Activated CD8-positive, alpha-beta memory T cell treated with anti-CD3 and anti-CD28 coated beads, Interleukin-2, amount 10 ng/mL, durations not matched to agents 7 days and 5 days (primary cell): ENCODE results near the gene WRNIP1. TPM values are rescaled to one million over a fixed set of nuclear protein-coding genes. Genes with fewer than 3 reads are reported as not detected.

Experiments
- ATAC-seq: fragments of 150-1000 bp; cut with Tn5 transposase; one replicate; pipeline ENCODE4 v1.10.0; 2021; ENCODE audit warnings: moderate library complexity
- CTCF ChIA-PET: fragments of 350-600 bp; sonication (Branson Sonifier 250); formaldehyde crosslinking; loops from one replicate; lab custom pipeline; 2021; ENCODE audit warnings: antibody characterized with exemption; lab: Charles Lee
- DNase-seq: peaks from one replicate; pipeline ENCODE4 v3.0.0-alpha.2; 2020
- H3K27ac Mint-ChIP-seq: one replicate; pipeline ENCODE4 v1.8.0; 2021; ENCODE audit warnings: mild to moderate bottlenecking, mixed read lengths
- H3K27me3 Mint-ChIP-seq: one replicate; pipeline ENCODE4 v1.8.0; 2021; ENCODE audit warnings: mixed read lengths
- H3K36me3 Mint-ChIP-seq: one replicate; pipeline ENCODE4 v1.8.0; 2021; ENCODE audit warnings: mild to moderate bottlenecking, mixed read lengths
- H3K4me1 Mint-ChIP-seq: one replicate; pipeline ENCODE4 v1.8.0; 2021; ENCODE audit warnings: mixed read lengths
- H3K4me3 Mint-ChIP-seq: one replicate; pipeline ENCODE4 v1.8.0; 2021; ENCODE audit warnings: mild to moderate bottlenecking, moderate library complexity, mixed read lengths
- H3K9me3 Mint-ChIP-seq: one replicate; pipeline ENCODE4 v1.8.0; 2022; ENCODE audit warnings: low read depth, mixed read lengths
- total RNA-seq, 2 experiments: library from RNA; stranded (reverse); gene quantifications; one replicate each; pipeline ENCODE4 v1.2.3, GENCODE V29; 2021

Gene WRNIP1
- total RNA-seq, 2 experiments from 2014 or later, result 48.7 to 53.3 TPM

DNA sequence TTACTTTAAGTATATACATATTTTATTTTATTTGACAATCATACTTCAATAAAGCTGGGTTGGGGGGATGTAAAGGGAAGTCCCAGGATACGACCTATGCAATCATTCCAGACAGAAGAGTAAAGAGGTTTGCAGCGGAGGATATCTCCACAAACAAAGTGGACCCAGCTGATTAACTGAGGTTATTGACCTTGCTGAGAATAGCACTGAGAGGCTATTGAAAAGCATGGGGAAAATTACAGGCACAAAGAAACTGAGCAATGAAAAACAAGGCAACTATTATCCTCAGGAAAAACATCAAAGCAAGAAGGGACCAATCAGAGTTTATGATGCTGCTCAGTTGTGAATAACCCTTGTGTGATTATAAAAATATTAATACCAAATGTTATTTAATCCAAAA lies 43.8 kb downstream of the WRNIP1 start:
- Mint-ChIP-seq H3K27ac (no peak overlapping the region), H3K9me3 (peaks cover 2% of the 10 kb centered on the region), H3K27me3 (no peaks in the 10 kb centered on the region), H3K36me3 (no peaks in the 10 kb centered on the region), H3K4me3 (no peak overlapping the region), H3K4me1 (peaks cover 17% of the 10 kb centered on the region)
- no peak for ATAC-seq
- DNase-seq, result no peak
- CTCF ChIA-PET, result interaction anchor here (0.8 to 1.6 kb wide), 4 partner anchors 9 to 122 kb away, joined by 3 to 4 read pairs (median 4); no protein-coding TSS in a partner anchor

DNA sequence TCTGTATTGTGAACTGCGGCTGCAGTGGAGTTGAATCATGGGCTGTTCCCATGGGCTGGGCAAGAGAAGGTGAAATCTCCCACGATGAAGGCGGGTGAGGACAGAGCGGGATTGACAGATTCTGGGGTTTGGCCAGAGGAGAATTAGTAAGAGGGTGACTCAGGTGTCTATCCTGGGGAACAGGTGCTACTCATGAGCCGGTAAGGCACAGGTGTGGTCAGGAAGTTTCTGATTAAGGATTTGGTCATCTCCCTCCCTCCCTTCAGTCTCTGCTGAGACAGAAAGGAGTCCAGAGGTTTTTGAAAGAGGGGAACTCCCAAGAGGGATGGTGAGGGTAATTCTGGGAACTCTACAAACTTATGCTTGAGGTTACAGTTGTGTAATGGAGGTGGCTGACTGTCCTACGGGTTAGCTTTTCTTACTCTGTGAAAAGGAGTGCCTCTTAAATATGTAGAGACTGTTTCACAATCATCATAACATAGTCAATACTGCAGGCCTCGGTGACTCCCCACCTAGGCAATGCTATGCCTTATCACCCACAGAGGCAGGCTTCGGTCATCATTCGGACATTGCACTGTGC lies 45.0 kb downstream of the WRNIP1 start:
- DNase-seq (no peak), ATAC-seq (no peak)
- Mint-ChIP-seq H3K27me3 (no peaks in the 10 kb centered on the region), H3K36me3 (peaks cover 2% of the 10 kb centered on the region), H3K4me1 (peaks cover 17% of the 10 kb centered on the region), H3K4me3 (no peak overlapping the region), H3K27ac (no peak overlapping the region), H3K9me3 (peaks cover 2% of the 10 kb centered on the region)
- CTCF ChIA-PET, result interaction anchor here (1.4 to 1.6 kb wide), 3 partner anchors 8 to 121 kb away, joined by 3 to 4 read pairs (median 4); no protein-coding TSS in a partner anchor

DNA sequence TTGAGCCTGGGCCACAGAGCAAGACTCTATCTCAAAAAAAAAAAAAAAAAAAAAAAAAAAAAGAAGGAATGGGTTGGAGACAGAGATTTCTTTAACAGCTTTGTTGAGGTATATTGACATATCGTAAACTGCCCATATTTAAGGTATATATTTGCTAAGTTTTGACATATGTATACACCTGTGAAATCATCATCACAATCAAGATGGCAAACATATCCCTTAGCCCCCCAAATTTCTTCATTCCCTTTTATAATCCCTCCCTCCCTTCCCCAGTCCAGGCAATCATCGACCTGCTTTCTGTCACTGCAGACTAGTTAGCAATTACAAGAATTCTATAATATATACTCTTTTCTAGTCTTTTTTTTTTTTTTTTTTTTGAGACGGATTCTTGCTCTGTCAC lies 47.5 kb downstream of the WRNIP1 start:
- CTCF ChIA-PET, result no interaction called here
- Mint-ChIP-seq H3K36me3 (peaks cover 24% of the 10 kb centered on the region), H3K27ac (no peak overlapping the region), H3K27me3 (no peaks in the 10 kb centered on the region), H3K4me3 (no peak overlapping the region), H3K4me1 (peaks cover 20% of the 10 kb centered on the region), H3K9me3 (peaks cover 21% of the 10 kb centered on the region)
- DNase-seq, result no peak
- no peak for ATAC-seq

DNA sequence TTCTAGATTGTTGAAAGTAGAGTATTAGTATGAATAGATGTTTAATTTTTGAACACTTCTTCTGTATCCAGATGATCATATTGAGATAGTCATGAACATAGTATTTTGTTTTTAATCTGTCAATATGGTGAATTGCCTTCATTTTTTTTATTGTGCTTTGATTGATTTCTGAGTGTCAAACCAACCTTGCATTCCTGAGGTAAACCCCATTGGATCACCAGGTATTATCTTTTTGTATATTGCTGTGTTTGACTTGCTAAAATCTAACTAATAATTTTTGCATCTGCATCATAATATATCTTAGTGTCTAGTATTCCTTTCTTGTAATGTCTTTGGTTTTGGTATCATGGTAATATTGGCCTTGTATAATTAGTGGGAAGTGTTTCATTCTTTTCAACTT lies 51.0 kb downstream of the WRNIP1 start:
- H3K27ac Mint-ChIP-seq, result no peak overlapping the region
- DNase-seq (no peak), ATAC-seq (no peak)
- peaks cover 21% of the 10 kb centered on the region for H3K9me3 Mint-ChIP-seq
- no peak overlapping the region for H3K4me3 Mint-ChIP-seq
- H3K27me3 Mint-ChIP-seq, result no peaks in the 10 kb centered on the region
- H3K4me1 Mint-ChIP-seq, result peaks cover 22% of the 10 kb centered on the region
- CTCF ChIA-PET, result no interaction called here
- peaks cover 27% of the 10 kb centered on the region for H3K36me3 Mint-ChIP-seq

DNA sequence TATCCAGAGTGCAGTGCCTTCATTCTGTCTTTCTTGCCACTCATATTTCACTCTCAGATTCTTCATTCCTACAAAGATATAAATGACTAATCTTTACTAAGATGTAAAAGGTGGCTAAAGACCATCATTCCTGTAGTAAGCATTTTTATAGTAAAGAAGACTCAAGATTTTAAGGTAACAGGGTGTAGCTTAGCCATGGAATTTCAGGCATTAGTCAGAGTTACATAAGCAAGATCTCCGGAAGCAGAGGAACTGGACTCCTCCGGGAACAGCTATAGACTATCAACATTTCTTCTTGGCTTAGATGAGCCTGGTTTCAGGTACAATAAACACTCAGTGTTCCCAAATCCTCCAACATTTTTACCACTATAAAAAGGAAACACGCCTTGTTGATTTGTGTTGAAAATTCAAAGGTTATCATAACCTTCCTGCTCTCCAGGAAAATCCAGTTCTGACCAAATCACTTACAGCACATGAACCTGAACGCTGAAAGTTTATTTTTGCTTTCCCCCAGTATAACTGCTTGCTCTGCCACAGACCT lies 52.8 kb downstream of the WRNIP1 start:
- H3K4me3 Mint-ChIP-seq, result no peak overlapping the region
- CTCF ChIA-PET, result interaction anchor here (1.1 to 2.1 kb wide), 2 partner anchors 9 to 27 kb away, joined by 3 to 4 read pairs; no protein-coding TSS in a partner anchor
- H3K27ac Mint-ChIP-seq, result no peak overlapping the region
- H3K9me3 Mint-ChIP-seq, result peaks cover 21% of the 10 kb centered on the region
- DNase-seq (no peak), ATAC-seq (no peak)
- peaks cover 25% of the 10 kb centered on the region for H3K4me1 Mint-ChIP-seq
- H3K27me3 Mint-ChIP-seq, result no peaks in the 10 kb centered on the region
- H3K36me3 Mint-ChIP-seq, result peaks cover 27% of the 10 kb centered on the region

DNA sequence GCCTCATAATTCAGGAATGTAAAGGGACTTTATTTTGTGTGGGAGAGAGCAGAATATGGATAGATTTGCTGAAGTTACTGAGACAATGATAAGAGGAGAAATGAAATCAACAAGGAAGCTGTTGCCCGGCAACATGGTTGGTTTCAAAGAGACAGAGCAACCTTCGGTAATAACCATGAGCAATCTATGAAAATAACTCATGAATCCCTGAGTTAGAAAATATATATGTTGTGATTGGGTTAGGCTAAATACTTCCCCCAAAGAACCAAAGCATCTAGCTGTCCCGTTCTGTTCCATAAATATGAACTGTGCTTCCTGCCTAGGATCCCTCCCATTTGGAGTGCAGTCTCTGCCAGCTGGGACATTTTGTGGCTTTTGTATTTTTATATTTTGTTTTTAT lies 53.4 kb downstream of the WRNIP1 start:
- no peak overlapping the region for H3K4me3 Mint-ChIP-seq
- DNase-seq, result no peak
- no peak overlapping the region for H3K27ac Mint-ChIP-seq
- ATAC-seq, result no peak
- peaks cover 27% of the 10 kb centered on the region for H3K36me3 Mint-ChIP-seq
- CTCF ChIA-PET, result interaction anchor here (0.8 to 2.1 kb wide), 3 partner anchors 9 to 170 kb away, joined by 3 to 4 read pairs (median 3); no protein-coding TSS in a partner anchor
- peaks cover 21% of the 10 kb centered on the region for H3K9me3 Mint-ChIP-seq
- peaks cover 25% of the 10 kb centered on the region for H3K4me1 Mint-ChIP-seq
- no peaks in the 10 kb centered on the region for H3K27me3 Mint-ChIP-seq

DNA sequence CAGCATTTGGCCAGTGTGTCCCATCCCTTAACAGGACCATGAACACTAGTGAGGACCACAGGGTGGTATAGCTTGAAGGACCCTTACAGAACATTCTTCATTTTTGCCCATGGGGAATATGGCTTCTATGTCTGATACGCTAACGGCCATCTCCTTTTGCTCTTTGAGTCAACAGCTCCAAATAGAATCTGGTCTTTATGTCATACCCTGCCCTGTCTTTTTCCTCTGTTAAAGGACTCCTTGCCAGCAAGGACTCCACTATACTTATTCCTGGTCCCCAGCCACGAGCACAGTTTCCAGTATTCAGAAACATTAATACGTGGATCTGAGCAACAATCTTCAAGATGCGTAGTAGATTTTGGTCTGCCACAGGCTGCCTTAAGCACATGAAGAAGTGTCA lies 53.9 kb downstream of the WRNIP1 start:
- CTCF ChIA-PET, result interaction anchor here (0.5 to 2.1 kb wide), 3 partner anchors 10 to 1116 kb away, joined by 3 to 4 read pairs (median 3); no protein-coding TSS in a partner anchor
- Mint-ChIP-seq H3K4me3 (no peak overlapping the region), H3K27ac (no peak overlapping the region), H3K9me3 (peaks cover 19% of the 10 kb centered on the region), H3K36me3 (peaks cover 27% of the 10 kb centered on the region), H3K27me3 (no peaks in the 10 kb centered on the region), H3K4me1 (peaks cover 25% of the 10 kb centered on the region)
- ATAC-seq (no peak), DNase-seq (no peak)

DNA sequence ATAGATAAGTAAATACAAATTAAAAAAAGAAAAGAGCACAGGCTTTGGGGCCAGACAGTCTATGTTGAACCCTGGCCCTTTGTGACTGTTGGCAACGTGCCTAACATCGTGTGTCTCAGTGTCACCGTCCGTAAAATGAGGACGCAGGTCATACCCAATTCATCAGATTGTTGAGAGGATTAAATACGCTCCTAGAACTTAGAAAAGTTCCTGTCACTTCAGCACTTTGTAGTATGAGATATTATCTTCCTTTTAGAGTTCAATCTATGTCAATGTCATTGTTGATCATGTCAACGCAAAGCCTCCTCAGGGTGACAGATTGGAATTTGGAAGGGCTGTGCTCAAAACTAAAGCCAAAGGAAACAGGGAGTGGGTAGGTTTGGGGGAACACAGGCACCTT lies 54.8 kb downstream of the WRNIP1 start:
- H3K4me1 Mint-ChIP-seq, result peaks cover 25% of the 10 kb centered on the region
- H3K36me3 Mint-ChIP-seq, result peaks cover 27% of the 10 kb centered on the region
- ATAC-seq (no peak), DNase-seq (no peak)
- no peaks in the 10 kb centered on the region for H3K27me3 Mint-ChIP-seq
- no peak overlapping the region for H3K4me3 Mint-ChIP-seq
- H3K9me3 Mint-ChIP-seq, result peaks cover 19% of the 10 kb centered on the region
- CTCF ChIA-PET, result interaction anchor here (1.3 kb wide), 1 partner anchor 26 kb away, joined by 3 read pairs; no protein-coding TSS in a partner anchor
- no peak overlapping the region for H3K27ac Mint-ChIP-seq

DNA sequence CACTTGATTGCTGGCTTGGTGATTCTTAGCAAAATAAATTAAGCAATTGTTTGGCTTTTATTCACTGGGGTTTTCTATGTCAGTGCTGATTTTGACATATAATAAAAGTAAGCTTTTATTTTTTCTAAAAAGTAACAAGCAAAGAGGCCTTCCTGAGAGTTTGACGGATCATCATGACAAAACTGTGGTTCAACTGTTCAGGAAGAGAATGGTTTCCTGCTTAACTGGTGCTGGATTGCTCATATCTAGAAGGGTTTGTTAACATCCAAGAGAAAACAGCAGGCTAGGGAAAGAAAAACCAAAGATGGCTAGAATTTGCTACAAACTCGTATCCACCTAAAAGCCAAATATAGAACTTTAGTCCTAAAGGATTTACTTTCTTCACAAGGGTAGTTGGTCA lies 55.2 kb downstream of the WRNIP1 start:
- no peak for DNase-seq
- no peak overlapping the region for H3K27ac Mint-ChIP-seq

DNA sequence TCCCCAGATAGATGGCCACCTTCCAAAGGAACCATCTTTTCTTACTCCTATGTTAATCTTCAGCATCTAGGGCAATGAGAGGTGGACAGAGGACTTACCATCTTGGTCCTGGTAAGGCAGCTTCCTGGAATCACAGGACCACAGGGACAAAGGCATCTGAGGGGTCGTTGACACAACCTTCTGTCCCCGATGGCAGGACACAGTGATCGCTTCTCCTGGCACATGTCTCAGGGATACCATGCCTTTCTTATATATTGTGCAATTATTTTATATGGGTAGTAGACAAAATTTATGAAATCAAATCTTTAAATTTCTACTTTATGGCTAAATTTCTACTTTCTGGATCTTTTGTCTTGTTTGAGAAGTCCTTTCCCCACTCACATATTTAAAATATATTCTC lies 56.4 kb downstream of the WRNIP1 start:
- H3K36me3 Mint-ChIP-seq, result peaks cover 15% of the 10 kb centered on the region
- H3K4me3 Mint-ChIP-seq, result no peak overlapping the region
- H3K27me3 Mint-ChIP-seq, result no peaks in the 10 kb centered on the region
- DNase-seq (no peak), ATAC-seq (no peak)
- CTCF ChIA-PET, result interaction anchor here (0.7 kb wide), 1 partner anchor 15 kb away, joined by 4 read pairs; no protein-coding TSS in a partner anchor
- peaks cover 25% of the 10 kb centered on the region for H3K4me1 Mint-ChIP-seq
- H3K27ac Mint-ChIP-seq, result no peak overlapping the region
- peaks cover 7% of the 10 kb centered on the region for H3K9me3 Mint-ChIP-seq

More for the DNA sequence above, 55.2 kb downstream of the WRNIP1 start:
- peaks cover 16% of the 10 kb centered on the region for H3K9me3 Mint-ChIP-seq
- peaks cover 23% of the 10 kb centered on the region for H3K36me3 Mint-ChIP-seq
- H3K27me3 Mint-ChIP-seq, result no peaks in the 10 kb centered on the region
- no peak overlapping the region for H3K4me3 Mint-ChIP-seq
- CTCF ChIA-PET, result interaction anchor here (1.3 kb wide), 1 partner anchor 27 kb away, joined by 3 read pairs; no protein-coding TSS in a partner anchor
- ATAC-seq, result no peak
- H3K4me1 Mint-ChIP-seq, result peaks cover 25% of the 10 kb centered on the region

DNA sequence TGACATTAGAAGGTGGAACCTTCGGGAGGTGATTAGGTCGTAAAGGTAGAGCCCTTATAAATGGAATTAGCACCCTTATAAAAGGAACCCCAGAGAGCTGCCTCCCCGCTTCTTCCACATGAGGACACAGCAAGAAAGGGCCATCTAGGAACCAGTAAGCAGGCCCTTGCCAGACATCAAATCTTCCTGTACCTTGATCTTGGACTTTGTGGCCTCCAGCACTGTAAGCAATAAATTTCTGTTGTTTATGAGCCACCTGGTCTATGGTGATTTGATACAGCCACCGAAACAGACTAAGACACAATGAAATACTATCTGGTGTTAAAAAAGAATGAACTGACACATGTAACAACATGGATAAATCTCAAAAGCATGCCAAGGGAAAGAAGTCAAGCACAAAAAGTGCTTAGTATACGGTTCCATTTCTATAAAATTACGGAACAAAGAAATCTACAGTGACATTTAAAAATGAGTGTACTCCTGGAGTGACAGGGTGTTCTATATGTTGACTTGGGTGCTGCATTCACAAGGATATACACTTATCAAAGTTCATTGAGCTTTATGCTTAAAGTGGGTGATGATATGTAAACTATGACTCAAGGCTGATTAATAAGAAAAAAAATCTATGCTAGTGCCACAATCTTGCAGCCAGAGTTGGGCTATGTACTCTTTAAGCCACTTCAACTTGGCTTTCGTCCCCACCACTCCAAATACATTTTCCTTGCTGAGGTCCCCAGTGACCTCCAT lies 58.1 kb downstream of the WRNIP1 start:
- ATAC-seq (no peak), DNase-seq (no peak)
- Mint-ChIP-seq H3K4me1 (peaks cover 18% of the 10 kb centered on the region), H3K27ac (no peak overlapping the region), H3K9me3 (no peaks in the 10 kb centered on the region), H3K27me3 (no peaks in the 10 kb centered on the region), H3K4me3 (no peak overlapping the region), H3K36me3 (peaks cover 3% of the 10 kb centered on the region)
- CTCF ChIA-PET, result interaction anchor here (0.7 to 2.0 kb wide), 2 partner anchors 32 to 282 kb away, joined by 3 to 5 read pairs; no protein-coding TSS in a partner anchor

DNA sequence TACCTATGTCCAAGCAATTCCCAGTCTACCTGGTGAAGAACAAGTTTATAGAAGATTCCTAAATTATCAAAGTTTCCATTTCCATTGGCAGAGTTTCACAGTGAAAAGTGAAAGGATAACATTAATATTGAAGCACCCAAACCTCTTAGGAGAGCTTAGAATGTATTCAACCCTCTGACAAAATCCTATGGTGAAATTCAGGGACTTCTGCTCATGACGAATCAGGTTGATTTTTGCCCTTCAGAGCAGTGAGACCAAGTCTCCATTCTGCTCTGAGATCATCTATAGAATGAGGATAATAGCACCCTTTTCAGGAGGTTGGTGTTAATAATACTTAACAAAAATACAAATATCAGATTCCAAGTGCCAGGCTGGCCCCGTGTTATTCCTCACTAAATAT lies 60.9 kb downstream of the WRNIP1 start:
- no peak for ATAC-seq
- Mint-ChIP-seq H3K9me3 (no peaks in the 10 kb centered on the region), H3K36me3 (peaks cover 6% of the 10 kb centered on the region), H3K4me3 (no peak overlapping the region), H3K27ac (no peak overlapping the region), H3K27me3 (no peaks in the 10 kb centered on the region), H3K4me1 (peaks cover 3% of the 10 kb centered on the region)
- CTCF ChIA-PET, result interaction anchor here (1.0 to 4.9 kb wide), 3 partner anchors 8 to 35 kb away, joined by 3 to 19 read pairs (median 5); partner anchors contain the start of gene SERPINB1
- DNase-seq, result no peak

DNA sequence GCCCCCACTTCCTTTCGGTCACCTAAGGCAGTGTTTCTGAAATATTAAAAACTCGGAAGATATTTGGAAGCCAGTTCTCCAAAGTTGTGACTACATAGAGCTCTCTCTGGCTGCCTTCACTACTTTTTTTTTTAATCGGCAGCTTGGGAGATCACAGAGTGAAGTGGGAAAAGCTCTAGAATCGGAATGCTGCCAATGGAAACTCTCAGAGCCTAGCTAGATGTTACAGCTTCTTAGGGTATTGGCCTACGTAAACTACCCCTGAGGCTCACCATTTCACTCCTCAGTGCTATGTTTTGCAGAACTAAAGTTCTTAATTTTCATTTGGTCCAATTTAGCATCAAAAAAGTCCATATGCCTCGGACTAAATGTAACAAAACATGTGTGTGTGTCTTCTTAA lies 61.9 kb downstream of the WRNIP1 start:
- ATAC-seq (no peak), DNase-seq (no peak)
- Mint-ChIP-seq H3K27ac (no peak overlapping the region), H3K36me3 (peaks cover 8% of the 10 kb centered on the region), H3K4me1 (no peaks in the 10 kb centered on the region), H3K4me3 (no peak overlapping the region), H3K9me3 (no peaks in the 10 kb centered on the region), H3K27me3 (no peaks in the 10 kb centered on the region)
- CTCF ChIA-PET, result interaction anchor here (0.9 to 4.9 kb wide), 3 partner anchors 14 to 172 kb away, joined by 3 to 19 read pairs (median 5); partner anchors contain the start of genes NQO2 and SERPINB1
